GM18519 (cell line): ENCODE measurements around the gene AHCY.
"Not testable (repeated sequence)": the region's sequence is repeated elsewhere in the genome, so short reads cannot be mapped to it uniquely, and the experiment has no call there.

Experiments used
- ATAC-seq: cut with Tn5 transposase; IDR thresholded peaks from one replicate; pipeline ENCODE4 v1.9.1; 2021; ENCODE audit warnings: mild to moderate bottlenecking, moderate library complexity; ENCODE audit not compliant: unreplicated experiment, low FRiP score

AHCY gene

DNA sequence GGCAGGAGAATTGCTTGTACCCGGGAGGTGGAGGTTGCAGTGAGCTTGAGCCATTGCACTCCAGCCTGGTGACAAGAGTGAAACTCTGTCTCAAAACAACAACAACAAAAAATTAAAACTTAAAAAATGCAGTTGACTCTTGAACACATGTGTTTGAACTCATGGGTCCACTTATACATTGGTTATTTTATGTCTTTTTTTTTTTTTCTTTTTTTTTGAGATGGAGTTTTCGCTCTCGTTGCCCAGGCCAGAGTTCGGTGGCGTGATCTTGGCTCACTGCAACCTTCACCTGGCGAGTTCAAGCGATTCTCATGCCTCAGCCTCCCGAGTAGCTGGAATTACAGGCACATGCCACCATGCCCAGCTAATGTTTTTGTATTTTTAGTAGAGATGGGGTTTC lies 39.7 kb downstream of the AHCY start:
- not testable (repeated sequence) for ATAC-seq

DNA sequence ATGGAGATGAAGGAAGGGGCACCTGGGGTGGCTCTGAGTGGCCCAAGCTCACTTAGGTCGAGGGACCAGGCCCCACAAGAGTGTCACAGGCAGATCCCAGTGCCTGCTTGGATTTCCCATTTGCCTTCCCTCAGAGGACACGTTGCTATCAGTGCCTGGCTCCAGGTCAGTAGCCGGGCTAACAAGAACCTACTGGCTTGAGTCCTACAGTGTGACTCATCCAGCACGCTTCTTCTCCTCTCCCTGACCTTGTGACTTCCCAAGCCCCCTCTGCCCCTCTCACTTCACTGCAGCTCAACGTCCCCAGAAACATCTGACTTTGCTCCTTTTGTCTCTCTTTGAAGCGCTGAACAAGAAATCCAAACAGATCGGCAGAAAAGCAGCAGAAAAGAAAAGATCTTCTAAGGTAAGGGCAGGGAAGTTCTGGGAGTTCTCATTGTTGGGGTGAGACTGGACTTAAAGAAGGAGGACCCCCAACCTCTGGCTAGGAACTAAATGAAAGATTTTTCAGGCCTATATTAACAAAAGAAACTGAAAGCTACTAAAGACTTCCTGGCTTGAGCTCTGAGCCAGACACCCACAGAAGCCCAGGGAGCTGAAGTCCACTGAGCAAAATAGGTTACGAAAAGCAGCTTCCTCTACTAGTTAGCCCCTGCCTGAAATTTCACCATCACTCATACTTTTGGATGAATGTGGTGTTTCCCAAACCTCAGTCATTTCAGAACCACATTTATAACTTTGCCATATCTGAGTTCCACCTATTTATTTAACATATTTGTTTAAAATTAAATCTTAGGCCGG lies 40.5 kb downstream of the AHCY start:
- no peak for ATAC-seq

DNA sequence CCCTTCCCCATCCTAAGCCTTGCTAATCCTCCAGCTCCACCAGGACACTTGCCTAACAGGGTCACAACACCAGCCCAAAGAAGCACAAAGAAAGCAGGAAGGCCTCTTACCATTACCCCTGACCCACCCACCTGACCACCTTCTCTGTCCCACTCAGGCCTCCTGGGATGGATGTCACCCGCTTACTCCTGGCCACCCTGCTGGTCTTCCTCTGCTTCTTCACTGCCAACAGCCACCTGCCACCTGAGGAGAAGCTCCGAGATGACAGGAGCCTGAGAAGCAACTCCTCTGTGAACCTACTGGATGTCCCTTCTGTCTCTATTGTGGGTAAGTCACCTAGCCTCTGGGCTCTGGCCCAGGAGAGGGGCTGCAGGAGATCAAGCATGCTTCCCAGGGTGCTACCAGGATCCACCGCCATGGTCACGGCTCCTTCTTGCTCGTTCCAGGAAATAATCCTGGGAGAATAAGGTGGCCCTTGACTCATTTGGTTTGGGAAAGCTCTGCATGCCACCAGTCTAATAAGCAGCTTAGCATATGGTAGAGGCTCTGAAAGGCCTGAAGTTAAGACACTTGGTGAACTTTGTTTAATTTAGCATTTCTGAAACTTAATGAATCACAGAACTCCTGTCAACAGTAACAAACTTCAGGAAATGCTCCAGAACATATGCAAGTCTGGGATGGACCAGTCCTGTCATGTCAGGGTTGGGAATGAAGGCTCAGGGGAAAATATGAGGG lies 42.8 kb downstream of the AHCY start:
- no peak for ATAC-seq

DNA sequence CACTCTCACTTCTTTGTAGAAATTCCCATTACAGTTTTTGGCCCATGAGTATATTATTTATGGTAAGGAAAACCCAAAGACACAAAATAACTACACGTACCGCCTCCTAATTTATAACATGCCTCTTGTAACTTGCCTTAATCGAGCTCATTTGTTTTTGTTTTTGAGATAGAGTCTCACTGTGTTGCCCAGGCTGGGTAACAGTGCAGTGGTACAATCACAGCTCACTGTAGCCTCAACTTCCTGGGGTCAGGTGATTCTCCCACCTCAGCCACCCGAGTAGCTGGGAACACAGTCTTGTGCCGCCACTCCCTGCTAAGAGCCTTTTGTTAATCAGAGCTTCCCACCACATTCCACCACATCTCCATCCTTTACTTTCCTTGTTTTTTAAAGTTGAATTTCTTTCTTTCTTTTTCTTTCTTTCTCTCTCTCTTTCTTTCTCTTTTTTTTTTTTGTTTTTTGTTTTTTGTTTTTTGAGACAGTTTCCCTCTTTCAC lies 46.5 kb downstream of the AHCY start:
- ATAC-seq, result no peak

DNA sequence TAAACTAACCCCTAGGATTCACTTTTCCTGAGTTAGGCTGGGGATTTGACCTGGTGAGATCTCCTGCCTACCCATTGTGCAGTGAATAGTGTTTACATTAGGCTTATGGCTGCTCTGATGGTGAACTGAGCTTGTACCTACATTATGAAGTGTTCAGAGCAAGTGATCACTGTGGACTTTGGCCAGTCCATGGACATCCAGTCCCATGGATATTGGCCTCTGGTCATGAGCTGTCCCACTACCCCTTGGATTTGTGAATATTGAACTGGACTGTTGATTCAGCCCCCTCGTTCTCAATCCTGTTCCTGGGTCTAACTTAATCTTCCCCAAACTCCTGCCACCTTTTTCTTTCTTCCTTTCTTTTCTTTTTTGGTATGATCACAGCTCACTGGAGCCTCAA lies 48.2 kb downstream of the AHCY start:
- no peak for ATAC-seq

DNA sequence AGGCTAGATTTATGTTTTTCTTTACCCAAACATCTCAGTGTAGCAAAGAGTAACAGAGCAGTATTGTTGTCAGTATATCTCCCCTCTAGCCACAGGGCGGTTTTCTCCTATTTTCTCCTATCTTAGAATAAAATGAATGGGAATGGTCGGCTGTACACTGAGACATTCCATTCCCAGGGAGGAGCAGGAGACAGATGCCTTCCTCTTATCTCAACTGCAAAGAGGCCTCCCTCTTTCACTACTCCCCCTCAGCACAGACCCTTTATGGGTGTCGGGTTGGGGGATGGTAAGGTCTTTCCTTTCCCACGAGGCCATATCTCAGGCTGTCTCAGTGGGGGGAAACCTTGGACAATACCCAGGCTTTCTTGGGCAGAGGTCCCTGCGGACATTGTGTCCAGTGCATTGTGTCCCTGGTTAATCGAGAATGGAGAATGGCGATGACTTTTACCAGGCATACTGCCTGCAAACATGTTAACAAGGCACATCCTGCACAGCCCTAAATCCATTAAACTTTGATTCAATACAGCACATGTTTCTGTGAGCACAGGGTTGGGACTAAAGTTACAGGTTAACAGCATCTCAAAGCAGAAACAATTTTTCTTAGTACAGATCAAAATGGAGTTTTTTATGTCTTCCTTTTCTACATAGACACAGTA lies 50.6 kb downstream of the AHCY start:
- ATAC-seq, result not testable (repeated sequence)

DNA sequence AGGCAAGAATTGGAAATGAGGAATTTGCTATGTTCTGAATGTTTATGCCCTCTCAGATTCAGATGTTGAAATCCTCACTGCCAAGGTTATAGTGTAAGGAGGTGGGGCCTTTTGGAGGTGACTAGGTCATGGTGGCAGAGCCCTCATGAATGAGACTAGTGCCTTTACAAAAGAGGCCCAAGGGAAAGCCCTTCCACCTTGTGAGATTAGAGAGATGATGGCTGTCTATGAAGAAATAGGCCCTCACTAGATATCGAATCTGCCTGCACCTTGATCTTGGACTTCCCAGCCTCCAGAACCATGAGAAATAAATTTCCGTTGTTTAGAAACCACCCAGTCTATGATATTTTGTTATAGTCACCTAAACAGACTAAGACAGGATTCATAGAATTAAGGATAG lies 51.5 kb downstream of the AHCY start:
- ATAC-seq, result no peak

DNA sequence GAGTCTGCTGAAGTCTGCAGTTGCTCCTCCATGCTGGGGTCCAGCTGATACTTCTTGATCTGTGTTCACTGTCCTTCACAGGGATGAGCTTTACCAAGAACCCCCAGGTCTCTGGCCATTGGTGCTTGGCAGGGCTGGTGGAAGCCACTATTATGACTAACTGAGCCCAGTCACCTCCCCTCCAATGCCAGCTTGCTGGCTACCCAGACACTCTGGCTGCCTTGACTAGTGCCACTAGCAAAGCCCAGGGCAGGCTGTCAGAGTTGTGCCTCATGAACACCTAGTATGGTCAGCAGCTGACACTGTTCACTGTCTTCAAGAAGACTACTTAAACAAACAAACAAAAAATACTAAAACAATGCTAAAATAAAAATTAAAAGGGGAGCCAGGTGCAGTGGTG lies 53.1 kb downstream of the AHCY start:
- no peak for ATAC-seq

DNA sequence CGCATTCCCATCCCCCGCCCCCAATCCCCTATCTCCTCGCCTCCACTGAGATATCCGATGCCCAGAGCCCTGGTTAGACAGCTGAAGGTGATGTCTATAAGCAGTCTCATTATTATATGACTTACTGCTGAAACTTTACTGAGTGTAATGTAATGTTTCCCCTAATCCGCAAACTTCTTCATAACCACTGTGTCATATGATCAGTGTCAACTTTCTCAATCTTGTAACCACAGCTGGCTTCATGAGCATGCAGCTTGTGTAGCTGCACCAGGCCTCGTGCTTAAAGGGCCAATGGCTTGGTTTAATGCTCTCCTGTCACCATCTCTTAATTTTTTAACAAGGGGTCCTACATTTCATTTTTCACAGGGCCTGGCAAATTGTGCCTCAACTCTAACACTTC lies 53.9 kb downstream of the AHCY start:
- ATAC-seq, result no peak

DNA sequence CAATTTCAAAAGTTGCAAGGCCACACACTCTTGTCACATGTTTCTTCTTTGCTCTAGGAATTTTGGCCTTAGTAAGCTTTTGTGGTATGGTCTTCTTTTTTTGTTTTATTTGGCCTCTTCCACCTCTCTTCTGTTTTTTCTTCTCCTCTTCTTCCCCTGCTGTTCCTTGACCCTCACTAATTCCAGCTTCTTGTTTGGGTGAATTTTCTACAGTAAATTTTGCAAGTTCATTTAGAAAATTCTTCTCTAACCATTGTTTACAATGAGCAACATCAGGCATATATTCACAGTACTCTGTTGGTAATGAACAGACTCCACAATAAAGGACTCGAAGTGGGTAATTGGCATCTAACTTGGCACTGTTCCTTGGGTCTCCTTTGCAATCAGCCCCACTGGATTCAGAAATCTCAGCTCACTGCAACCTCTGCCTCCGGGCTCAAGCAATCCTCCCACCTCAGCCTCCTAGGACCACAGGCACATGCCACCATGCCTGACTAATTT lies 57.0 kb downstream of the AHCY start:
- no peak for ATAC-seq

DNA sequence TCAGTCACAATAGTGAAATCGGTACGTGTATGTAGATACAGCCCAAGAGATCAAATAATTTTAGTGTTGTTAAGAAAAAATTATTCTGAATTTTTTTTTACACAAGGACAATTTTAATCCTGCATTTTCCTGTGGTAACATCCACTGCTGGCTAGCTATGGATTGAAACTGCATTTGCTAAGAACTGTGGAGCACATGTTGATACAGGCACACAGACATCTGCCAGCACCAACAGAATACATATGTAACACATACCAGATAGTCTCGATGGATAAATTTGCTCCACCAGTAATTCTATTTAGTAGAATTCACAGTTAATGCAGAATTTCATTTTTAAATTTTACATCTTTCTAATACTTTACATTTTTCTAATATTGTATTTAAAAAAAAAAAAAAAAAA lies 59.8 kb downstream of the AHCY start:
- no peak for ATAC-seq

DNA sequence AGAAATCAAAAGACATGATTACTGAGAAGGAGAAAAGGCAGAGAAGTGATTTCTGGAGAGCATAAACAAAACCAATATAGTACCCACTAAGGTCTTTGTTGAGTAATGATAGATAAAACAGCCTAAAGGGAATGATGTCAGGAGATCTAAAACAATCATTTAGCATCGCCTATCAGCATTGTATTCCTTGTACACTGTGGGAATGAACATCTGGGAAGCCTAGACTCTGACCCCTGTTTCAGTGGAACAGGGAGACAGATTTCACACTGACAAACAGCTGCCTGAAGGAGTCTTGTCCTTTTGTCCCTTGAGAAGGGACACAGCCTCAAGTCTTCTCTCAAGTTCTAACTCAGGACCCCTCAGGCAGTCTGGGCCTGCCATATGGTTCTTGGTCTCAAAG lies 60.3 kb downstream of the AHCY start:
- no peak for ATAC-seq

DNA sequence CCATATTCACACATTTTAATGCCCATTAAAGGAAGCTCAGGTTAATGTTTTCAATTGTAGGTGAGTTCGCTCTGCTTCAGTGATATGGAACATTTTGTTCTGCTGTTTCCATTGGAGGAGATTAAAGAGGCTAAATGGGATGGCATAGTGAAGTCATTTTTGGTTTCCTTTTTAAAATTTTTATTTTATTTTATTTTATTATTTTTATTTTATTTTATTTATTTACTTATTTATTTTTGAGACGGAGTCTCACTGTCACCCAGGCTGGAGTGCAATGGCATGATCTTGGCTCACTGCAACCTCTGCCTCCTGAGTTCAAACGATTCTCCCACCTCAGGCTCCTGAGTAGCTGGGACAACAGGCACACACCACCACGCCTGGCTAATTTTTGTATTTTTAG lies 61.1 kb downstream of the AHCY start:
- not testable (repeated sequence) for ATAC-seq

DNA sequence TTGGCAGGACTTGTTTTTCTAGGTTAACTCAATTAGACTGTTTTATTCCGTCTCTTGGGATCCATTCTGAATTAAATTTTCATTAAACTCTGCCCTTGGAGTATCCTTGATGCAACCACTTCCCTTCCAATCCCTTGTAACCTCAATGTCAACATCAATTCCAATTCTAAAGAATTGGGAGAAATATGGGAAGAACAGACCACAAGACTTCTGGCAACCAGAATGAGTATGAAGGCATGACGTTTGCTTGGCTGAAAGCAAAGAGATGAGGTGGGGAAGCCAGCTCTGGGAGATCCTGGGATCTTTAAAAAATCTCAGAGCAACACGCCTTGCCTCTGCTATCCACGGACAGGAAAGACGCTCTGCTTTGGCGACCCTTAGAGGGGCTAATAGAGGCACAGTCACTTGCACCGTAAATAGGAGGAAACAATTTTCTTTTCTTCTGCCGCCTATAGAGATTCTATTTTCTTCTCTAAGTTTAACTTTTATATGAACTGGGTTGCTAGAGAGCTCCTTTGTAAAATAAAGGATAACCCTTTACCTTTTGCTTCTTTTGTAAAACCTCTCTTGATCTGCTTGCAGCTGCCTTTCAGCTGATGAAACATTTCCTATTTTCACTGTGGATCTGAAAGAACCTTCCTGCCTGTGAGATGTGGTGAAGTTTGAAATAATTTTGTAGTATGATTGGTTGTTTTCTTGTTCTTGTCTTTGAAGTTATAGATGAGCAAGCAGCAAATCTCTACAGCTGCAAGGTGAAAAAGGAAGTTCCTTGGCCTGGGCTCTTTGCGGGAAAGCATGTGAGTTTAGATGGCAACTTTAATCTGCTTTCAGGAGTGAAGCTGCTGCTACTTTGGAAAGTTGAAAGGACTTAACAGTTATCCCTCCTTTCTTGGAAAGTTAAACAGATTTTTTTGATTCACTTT lies 62.2 kb downstream of the AHCY start, which contains the start of gene ASIP:
TSS of gene ASIP (plus strand) at position 731 of the 923 bp plus-strand sequence. CDS start 18,952 bp downstream, outside the sequence.
- ATAC-seq, result no peak

DNA sequence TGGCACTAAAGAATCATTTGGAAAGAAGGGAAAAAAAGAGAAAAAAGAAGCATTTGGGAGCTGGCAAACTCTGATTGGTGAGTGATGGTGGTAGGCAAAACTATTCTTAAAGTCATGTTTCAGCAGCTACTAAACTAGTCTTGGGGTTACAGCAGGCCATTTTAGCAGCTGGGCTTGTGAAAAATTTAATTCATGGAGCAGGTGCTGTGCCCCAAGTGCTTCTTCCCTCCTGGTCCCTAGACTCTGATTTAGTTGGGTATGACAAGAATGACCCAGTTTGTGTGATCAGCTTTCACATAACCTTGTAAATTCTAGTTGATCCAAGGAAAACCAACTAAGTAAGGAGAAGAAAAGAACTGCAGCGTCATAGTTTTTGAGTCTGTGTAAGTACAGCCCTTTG lies 63.0 kb downstream of the AHCY start:
- no peak for ATAC-seq

DNA sequence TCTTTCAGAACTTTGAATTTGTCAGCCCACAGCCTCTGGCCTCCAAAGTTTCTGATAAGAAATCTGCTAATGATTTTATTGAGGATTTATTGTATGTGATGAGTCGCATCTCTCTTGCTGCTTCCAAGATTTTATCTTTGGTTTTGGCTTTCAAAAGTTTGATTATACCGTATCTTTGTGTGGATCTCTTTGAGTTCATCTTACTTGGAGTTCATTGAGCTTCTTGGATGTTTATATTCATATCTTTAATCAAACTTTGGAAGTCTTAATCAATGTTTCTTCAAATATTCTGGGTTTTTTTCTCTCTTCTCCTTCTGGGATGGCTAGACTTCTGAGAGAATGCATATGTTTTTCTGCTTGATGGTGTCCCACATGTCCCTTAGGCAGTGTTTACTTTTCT lies 65.2 kb downstream of the AHCY start:
- ATAC-seq, result no peak

DNA sequence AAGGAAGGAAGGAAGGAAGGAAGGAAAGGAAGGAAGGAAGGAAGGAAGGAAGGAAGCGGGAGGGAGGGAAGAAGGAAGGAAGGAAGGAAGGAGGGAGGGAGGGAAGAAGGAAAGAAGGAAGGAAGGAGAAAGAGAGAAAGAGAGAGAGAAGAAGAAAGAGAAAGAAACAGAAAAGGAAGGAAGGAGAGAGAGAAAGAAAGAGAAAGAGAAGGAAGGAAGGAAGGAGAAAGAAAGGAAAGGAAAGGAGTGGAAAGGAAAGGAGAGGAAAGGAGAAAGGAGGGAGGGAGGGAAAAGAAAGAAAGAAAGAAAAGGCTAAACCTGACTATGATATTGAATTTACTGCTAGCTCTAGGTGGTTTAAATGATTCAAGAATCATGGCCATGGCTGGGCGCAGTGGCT lies 67.3 kb downstream of the AHCY start:
- ATAC-seq, result no peak

DNA sequence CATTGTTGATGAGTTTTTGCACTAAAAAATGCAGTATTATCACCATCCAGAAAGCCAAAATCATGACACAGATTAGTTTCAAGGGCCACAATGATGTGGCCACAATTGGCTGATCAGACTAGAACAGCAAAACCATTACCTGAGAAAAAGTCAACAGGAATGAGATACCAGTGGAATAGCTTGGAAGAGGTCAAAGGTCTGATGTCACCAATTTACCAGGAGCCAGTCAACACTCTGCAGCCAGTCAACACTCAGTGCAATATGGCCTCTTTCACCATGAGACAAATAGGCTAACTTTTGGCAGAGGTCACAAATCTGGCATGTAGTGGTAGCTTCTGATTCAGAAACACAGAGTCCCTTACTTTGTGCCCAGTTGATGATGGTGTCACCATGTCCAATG lies 69.5 kb downstream of the AHCY start:
- no peak for ATAC-seq

DNA sequence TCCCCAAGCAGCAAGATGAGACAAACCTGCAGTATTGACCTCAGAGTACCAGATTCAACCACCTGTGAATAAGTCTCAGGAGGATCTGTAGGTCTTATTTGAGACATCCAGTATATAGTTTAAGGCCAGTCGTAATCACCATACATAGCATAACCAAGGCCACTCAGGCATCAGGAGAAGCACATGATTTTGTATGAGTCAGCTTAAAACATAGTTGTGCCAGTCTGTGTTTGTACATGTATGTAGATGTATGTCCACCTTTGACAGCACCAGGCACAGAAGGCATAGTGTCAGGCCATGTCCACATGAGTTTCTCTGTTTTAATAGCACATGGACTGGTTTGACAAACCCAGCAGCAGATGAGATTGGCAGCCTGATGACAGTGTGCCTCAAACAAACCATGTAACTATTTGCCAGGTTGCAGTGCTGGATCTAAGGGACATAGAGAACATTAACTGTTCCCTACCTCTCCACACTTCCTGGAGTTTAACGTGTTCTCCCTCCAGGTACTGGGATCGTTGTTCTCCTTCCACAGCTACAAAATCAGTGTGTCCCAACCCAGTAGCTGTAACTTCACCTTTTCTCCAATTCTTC lies 70.6 kb downstream of the AHCY start:
- ATAC-seq, result no peak

DNA sequence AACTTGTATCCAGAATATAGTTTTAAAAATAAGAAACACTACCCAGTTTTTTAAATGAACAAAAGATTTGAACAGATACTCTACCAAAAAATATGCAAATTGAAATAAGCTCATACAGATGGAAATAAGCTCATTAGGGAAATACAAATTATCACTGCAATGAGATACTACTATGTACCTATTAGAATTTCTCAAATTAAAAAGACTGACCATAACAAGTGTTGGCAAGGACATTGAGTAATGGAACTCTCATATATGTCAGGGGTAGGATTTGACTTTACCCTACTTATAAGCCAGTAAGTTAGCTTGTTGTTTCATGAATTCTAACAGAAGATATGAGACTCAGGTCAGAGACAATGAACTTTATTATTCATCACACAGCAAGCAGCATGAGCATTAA lies 71.5 kb downstream of the AHCY start:
- ATAC-seq, result no peak
